HG03095 (cell line): Measurements from ENCODE around the gene ETAA1.

Experiments
- ATAC-seq: cut with Tn5 transposase; IDR thresholded peaks from one replicate; pipeline ENCODE4 v1.9.1; 2021; ENCODE audit warnings: moderate library complexity; ENCODE audit not compliant: unreplicated experiment

Gene ETAA1

DNA sequence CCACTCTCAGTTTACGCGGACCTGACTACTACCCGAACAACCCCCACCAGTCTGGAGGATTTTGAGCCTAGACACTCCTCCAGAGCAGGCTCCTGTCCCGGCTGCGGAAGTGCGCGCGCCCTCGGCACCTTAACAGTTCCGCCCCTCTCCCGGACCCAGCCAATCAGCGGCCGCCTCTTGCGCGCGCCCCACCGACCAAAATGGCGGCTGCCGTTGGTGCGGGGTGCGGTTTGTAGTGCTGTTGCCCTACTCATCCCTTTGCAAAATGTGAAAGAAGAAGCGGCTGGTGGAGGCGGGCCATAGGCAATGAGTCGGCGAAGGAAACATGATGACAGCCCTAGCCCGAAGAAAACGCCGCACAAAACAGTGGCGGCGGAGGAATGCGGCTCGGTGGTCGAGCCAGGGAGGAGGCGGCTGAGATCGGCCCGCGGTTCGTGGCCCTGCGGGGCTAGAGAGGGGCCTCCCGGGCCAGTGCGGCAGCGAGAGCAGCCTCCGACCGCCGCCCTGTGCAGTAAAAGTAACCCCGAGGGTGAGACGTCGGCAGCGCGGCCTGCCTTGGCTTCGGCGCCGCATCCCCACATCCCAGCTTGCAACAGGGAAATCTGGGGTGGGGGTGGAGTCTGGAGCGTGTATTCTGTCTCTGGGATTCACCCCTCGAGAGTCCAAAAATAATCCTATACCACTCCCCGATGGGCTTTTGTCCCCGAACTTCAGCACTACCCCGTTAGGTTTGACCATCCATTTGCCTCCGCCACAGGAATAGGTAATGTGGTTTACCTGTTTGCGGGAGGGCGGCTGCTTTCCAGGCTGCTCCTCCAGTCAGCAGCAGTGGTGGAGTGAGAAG is at the start of gene ETAA1:
Gene ETAA1 (plus strand): TSS at position 191 of the 844 bp plus-strand sequence. CDS start 116 bp downstream, at position 307.
- ATAC-seq, result peak; percentile 100

DNA sequence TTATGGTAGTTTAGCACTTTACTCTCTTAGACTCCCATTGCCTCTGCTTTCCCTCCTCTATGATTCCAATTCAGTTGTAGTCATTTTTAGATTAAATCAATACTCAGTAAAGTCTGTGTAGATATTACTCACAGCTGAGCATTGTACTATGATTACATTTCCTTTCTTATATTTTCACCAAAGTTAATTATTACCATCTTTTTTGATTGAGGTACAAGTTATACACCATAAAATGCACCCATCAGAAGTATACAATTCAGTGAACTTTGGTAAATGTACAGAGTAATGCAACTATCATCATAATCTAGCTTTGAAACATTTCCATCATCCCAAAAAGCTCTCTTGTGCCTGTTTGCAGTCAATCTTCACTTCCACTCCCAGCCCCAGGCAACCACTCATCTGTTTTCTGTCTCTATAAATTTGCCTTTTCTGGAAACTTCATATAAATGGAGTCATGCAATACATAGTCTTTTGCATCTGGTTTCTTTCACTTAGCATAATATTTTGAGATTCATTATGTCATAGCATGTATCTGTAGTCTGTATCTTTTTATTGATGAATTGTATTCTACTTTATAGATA is 30.2 kb upstream of the ETAA1 start:
- ATAC-seq, result no peak

DNA sequence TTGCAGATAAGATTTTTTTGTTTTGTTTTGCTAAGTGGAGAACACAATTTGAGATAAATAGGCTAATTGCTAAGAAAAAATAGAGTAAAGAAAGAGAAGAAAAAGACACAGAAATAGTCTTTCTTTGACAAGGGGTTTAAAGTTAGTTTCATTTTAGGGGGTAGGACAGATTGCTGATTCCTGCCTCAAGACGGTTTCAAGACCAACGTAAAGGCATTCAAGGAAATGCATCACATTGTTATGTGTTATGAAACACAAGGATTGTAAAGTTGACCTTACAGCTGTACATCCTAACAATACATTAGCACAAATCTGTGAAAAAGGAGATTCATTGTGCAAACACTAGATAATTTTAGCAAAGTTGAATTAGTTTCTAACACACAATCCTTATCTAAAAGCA is 22.7 kb upstream of the ETAA1 start:
- no peak for ATAC-seq

DNA sequence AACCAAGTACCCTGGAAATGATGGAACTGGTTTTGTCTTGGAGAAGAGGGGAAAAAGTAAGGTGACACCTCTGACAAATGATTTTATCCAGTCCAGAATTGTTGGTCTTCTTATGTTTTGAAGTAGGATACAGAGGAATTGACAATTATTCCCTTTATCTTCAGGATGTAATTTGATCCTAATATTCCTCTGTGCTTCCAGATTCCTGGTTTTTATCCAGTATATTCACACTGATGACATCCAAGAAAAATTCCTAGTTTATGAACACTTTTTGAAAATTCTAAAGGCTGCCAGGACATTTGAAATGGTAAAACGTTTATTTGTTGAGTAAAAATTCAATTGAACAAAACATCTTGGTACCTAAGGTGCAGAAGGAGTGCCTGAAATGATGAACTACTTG is 22.2 kb upstream of the ETAA1 start:
- ATAC-seq, result no peak

DNA sequence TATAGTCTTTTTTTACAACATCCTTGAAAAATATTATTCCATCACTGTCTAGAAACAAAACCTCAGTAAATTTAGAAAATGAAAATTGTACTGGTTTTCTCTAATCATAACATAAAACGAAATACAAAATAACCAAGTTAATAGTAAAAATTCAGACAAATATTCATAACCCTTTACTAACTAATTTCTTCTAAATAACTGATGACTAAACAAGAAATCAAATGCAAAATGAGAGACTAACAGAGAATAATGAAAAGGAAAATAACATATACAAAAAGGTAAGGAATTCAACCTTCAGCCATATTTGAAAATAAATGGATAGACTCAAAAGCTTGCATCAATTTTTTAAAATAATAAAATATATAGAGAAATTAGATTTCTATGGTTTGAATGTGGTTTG is 18.6 kb upstream of the ETAA1 start:
- no peak for ATAC-seq

DNA sequence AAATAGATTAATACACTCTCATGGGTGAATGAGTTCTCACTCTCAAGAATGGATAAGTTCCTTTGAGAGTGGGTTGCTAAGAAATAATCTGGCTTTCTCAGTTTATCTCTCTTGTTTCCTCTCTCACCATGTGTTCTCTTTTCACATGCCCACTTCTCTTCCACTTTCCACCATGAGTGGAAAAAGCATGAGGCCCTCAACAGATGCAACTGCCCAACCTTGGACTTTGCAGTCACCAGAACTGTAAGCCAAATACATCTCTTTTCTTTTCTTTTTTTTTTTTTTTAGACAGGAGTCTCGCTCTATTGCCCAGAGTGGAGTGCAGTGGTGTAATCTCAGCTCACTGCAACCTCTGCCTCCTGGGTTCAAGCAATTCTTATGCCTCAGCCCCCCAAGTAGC is 18.1 kb upstream of the ETAA1 start:
- no peak for ATAC-seq

DNA sequence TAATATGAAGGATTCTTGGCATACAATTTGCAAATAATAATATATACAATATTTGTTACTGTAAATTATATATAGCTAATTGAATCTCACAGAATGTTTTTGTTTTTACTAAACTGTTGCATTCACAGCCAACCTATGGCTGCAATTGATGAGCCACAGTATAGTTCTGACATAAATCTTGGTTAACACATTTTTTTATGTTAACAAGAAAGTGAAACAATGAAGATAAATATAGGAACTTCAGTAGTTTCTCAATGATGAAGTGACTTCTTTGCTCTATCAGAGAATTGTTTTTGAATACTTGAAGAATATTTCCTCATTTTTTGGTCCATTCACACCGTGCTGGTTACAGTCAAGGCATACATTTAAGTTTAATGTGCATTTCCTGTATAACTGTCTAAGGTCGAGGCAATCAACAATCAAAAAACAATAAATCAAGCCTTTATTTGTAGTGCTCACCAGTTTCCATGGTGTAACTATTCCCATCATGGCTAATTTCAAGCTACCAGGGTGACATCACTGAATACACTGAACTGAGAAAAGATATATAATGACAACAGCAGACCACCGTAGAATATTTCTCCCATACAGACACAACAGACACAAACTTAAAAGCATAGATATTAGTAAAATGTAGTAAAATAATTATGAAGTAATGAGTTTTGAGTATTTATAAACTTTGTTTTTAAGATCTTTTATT is 12.9 kb upstream of the ETAA1 start:
- no peak for ATAC-seq

DNA sequence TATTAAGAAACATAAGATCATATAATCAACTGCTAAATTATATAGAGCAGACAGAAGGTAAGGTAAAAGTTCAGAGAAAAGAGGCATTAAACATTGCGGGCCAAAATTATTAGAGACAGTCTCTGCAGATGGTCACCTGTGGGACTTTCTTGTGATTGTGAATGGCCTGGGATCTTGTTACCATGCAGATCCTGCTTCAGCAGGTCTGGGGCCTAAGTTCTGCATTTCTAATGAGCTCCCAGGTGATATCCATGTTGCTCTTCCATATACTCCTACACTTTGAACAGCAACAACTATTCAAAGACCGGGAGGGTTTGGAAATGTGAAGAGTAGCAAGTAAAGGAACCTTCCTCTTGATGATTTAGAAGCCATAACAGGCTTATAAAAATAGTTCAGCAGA is 8.5 kb upstream of the ETAA1 start:
- no peak for ATAC-seq

DNA sequence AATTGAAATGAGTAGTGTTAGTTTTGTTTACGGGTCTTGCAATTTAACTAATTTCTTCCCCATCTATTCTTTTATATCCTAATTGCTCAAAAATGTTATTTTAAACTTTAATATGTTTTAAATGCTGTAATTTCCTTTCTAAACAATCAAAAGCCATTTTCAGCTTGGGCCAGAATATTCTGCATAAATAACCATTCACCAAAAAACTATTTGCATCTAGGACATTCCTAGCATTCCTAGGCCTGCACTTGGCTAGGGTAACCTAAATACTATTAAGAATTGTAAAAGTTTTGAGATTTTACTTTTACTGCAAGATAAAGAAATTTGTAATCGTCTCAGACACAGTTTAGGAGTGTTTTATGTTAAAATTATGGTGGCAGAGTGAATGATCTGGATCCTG is 7.8 kb upstream of the ETAA1 start:
- ATAC-seq, result no peak

DNA sequence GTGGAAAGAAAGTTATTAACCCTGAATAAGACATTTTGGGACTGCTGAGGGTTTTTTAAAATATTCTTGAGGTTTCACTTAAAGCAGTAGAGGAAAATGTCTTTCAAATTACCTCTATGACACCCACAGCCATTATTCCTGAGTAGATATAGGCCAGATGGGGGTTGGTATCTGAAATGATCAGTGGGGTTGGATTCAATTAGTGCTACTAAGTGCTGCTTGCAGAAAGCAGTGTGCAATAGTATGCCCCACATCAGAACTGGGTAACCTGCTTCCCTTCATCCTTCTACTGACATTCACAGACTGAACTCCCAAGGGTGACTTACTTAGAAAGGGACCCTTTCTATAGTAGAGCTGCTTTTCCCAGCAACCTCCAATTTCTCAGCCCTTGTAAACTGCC is 7.3 kb upstream of the ETAA1 start:
- no peak for ATAC-seq

DNA sequence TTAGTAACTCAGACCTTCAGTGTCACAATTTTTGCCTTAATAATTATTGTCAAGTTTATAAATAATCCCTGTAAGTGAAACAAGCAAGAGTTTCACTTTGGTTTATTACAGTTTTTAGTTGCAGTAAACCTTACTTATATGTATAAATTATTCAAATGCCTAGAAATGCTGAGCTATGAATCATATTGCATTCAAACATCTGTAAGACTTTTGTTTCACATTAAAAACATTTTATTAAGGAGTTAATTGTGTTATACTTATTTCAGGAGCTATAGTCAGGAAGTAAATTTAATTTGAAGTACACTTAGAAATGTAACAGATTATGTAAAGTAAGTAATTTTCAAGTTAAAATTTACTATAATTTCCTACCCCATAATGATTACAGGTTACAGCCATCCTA is 3.9 kb upstream of the ETAA1 start:
- no peak for ATAC-seq

DNA sequence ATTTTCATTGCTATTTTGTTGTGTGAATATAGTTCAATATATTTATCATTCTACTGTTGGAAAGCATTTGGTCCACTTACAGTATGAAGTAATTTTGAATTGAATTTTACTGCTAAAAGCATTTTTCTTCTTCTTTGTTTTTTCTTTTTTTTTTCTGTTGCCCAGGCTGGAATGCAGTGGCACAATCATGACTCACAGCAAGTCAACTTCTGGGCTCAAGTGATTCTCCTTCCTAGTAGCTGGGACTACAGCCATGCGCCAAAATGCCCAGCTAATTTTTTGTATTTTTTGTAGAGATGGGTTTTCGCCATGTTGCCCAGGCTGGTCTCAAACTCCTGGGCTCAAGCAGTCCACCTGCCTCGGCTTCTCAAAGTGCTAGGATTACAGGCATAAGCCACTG is 2.4 kb upstream of the ETAA1 start:
- no peak for ATAC-seq

DNA sequence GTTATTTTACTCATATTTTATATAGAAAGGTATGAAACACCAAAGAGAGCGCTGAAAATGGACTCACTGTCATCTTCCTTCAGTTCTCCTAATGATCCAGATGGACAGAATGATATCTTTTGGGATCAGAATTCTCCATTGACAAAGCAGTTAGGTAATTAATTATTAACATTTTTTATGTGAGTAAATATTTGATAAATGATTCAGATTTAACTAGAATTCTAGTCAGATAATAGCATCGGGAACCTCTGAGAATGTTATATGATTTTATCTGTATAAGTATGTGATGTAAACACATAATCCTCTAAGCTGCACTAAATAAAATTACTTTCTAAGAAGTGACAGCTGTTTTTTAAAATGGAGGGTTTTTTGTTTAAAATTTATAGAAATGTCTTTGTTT is 2.0 kb downstream of the ETAA1 start:
- ATAC-seq, result no peak

DNA sequence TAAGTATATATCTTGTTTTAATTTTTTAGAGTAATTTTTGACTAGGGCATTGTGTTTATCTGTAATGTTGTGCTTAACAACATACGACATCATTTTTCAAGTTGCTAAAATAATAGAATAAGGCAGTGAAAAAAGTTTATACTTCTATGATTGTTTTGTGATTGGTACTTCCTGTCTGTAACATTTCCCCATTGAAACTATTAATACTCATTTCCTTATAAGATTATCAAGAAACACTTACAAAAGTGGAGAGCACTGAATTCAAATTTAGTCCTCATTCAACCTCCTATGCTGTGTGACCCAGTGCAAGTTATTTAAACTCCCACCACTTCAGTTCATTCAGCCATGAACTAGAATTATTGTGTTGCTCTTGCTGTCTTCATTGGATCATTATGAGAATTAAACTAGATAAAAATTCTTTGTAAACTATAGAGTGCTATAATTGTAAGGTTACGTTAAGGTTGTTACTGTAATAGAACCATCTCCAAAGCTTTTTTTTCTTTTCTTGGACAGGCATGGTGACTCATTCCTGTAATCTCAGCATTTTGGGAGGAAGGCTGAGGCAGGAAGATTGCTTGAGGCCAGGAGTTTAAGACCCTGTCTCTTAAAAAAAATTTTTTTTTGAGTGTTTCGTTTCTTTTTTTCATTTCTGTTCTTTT is 2.8 kb downstream of the ETAA1 start:
- no peak for ATAC-seq

DNA sequence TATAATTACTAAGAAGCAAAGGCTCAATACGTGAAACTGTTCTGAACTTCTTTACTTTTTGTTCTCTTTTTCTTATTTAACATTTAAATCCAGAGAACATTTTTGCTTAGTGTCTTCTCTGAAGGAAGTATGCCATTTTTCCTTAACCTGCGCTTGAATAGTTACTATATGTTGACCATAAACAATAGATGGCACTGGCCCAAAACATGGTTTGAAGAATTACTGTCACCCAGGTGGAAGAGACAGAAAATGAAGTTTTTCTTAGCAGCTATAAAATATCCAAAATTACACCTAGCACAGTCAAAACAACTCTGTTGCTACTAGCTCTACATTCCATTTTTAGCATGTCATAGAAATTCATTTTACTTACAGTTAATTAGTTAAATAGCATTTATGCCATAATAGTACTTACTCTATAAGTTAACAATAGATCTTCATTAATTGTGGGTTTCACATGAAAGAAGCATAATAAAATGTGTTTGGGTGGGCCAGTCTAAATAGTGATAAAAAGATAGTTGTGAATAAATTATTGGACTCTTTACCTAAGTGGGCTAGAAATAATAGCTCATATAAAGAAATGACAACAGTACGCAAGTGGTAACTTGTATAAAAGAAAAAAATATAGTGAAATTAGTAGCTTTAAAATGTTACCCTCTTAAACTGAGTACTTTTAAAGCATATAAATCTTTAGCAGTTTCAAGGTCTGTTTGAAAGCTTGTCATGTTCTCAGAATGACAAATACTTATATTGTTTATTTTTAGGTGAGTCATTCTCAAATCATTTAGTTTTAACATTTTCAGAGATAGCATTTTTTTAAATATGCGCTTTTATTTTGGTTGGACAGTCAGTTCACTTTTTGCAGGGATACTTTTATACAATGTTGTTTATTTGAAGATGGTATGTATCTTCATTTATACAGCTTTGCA is 3.7 kb downstream of the ETAA1 start:
- no peak for ATAC-seq

DNA sequence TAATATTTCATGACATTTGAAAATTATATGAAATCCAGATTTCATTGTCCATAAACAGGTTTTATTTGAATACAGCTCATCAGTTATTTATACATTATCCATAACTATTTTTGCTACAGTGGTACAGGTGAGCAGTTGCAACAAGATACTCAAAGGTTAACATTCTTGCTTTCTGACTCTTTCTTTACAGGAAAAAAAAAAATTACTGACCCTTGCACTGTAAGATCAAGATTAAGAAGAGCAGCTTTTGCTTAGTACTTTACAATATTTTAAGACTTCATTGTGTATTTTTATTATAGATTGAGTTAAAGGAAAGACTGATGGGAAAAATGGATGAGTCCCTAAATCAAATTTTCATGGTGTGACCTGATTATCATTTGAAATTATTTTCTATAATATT is 11.2 kb downstream of the ETAA1 start:
- ATAC-seq, result no peak

DNA sequence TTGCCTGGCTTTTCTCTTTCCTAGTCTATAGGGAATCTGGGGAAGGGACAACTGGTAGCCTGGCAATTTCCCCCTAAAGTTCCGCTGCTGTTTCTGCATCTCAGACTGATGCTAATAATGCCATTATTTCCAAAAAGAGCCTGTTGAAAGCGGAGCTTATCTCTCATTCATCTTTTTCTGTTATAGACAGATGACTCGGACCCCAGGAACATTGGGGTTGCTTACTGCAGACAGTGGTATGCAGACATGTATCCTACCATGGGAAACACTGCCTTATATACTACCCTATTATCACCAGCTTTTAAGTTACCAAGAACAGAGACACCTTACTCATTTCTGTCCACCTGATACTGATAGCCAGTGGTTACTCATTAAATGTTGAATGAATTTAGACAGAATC is 15.3 kb downstream of the ETAA1 start:
- ATAC-seq, result no peak

DNA sequence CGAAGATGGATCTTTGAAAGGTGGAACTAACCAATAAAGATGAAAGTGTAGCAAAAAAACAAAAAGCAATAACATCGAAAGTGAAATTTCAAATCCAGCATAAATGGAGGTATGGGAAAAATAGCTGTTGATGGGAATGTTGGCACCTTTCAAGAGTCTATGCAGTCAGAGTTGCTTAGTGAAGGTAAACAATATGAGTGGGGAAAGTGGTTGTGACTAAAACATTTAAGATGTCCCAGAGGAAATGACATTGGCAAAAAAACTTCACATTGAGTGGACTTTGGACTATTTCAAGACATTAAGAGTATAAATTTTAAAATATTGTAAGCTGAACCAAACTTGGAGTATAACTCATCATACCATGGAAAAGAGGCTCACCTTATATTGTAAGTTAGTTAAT is 17.7 kb downstream of the ETAA1 start:
- no peak for ATAC-seq

DNA sequence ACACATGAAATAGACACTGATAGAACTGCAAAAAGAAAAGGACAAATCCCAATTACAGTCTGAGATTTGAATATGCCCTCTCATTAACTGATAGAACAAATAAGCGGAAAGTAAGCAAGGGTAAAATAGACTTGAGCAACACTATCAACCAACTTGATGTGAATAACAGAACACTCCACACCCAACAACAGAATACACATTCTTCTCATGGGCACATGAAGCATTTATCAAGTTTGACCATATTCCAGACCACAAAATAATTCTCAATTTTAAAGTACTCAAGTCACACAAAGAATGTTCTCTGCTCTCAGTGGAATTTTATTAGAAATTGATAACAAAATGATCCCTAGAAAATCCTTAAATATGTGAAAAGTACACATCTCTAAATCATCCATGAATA is 19.0 kb downstream of the ETAA1 start:
- ATAC-seq, result no peak

DNA sequence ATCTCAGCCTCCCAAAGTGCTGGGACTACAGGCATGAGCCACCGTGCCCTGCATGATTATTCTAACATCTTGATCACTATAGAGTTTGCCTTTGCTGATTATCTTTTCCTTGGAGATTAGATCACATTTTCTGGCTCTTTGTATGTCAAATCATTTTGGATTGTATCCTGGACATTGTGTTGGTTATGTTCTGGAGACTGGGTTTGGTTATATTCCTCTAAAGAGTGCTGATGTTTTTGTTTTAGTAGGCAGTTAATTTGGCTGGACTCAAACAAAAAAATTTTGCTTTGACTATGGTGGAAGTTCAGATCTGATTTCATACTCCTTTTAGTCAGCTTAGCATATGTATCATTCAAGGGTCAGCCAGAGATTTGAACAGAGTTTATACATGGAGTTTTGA is 26.4 kb downstream of the ETAA1 start:
- ATAC-seq, result no peak

DNA sequence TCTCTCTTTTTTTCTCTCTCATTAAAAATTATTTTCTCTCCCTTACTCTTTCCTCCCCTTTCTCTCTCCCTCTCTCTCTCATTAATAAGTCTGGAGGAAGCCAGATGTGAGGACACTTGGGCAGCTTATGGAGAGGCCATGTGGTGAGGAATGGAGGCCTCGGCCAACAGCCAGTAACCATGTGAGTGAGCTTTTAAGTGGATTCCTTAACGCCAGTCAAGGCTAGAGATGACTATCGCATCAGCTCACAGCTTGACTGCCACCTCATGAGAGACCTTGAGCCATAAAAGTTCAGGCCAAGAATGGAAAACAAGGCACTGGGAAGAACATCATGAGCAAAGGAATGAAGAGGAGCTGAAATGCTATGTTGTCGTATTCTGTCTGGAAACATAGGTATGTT is 39.1 kb downstream of the ETAA1 start:
- ATAC-seq, result no peak
